Inferior parietal cortex (tissue), 1 donor: Measurements from ENCODE around the gene LRRTM4.

ENCODE experiments used
- DNase-seq: peaks from one replicate; pipeline ENCODE4 v3.0.0-alpha.2; 2016; ENCODE audit errors: extremely low spot score

Gene LRRTM4

DNA sequence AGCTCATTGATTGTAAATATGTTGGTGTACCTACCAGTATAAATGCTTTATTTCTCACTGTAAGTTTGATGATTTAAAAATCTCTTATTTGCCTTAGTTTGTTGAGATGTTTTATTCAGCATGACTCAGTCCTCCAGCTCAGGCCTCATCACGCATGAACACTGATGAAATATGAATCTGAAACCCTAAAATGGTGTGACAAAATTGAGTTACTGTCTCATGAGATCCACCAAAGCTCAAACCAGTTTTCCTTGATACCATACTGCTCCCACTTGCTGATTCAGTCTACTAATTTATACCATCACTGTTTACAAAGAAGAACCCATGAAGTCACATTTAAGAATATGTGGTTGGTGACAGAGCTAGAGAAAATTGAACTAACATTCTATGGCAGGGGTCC, 524.9 kb downstream of the LRRTM4 start:
- no peak for DNase-seq

GRCh38 chr2:76985387-76986136, 536.6 kb downstream of the LRRTM4 start:
- DNase-seq, result no peak

- no peak for DNase-seq
Measured at GRCh38 chr2:76984359-76984758, 537.8 kb downstream of the LRRTM4 start.

GRCh38 chr2:76980067-76980787, 541.9 kb downstream of the LRRTM4 start:
- DNase-seq, result no peak

DNA sequence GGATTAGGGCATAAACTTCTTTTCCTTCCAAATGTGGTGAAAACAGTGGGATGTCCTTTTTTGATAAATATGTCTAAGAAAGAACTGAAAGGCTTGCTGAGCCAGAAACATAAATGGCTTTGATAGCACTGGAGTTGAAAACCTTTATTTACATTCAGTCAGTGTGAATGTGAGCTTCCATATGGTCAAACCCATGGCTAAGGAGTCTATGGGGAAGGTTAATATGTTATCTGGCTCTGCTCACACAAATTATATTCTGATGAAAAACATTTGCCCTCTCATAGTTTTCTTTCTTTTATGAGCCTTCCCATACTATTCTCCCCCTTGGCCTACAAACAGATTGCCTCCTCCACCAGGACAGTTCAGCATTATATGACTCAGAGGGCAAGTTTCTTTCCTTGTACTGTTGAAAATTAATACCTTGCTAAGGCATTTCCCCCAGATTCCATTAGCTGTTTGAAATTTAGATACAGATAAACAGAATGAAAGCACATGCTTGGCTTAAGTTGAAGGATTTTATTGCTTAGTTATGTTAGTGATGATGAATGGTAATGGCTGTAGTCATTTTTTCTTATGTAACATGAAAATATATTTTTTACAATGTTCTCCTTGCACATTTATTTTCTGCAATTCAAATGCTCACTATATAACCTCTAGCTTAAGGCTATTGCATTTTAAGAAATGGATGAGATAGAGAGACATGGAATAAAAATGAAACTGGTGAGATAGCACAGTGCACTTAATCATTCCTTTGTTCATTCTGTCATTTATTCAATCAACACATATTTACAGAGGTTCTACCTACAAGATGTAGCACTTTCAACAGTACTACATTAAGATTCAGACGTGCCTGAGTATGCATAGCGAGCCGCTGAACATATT, 544.1 kb downstream of the LRRTM4 start:
- DNase-seq, result no peak

DNA sequence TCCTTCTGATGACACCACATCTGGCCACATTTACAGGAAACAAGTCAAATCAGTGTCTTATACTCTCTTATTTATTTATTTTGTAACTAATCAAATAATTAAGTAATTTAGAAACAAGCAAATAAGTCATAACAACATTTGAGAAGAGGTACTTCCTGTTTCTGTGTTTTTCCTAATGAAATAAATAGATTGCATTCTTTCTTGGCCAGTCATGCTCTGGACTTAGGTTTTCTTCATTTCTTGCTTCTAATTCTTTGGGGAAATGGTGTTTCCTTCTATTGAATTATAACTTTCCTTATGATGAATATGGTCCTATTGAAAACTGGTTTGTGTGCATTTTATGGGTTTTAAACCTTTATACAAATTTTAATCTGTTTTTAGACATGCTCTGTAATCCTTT, 546.4 kb downstream of the LRRTM4 start:
- DNase-seq, result no peak

- DNase-seq, result no peak
Measured at GRCh38 chr2:76973610-76974009, 548.6 kb downstream of the LRRTM4 start.

DNA sequence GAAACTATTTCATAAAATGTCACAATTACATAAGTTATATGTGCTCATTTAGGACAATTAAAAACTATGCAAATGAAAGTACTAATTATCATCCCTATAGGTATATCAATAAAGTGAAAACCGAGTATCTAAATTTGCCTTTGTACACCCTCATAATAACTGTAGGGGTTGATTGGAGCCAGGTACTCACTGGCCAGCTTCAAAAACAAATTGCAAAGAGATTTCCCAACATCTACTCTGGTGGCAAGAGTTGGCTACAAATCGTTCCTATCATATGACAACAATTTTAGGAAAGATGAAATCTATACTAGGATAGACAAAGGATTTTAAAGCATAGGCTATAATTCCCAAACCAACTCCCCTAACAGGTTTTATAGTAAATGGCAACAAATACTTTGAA, 556.4 kb downstream of the LRRTM4 start:
- no peak for DNase-seq

- no peak for DNase-seq
Measured at GRCh38 chr2:76958749-76959148, 563.4 kb downstream of the LRRTM4 start.

- peak; percentile 70 for DNase-seq
Measured at GRCh38 chr2:76953733-76954347, 568.3 kb downstream of the LRRTM4 start.

- no peak for DNase-seq
Measured at GRCh38 chr2:76946631-76947145, 575.5 kb downstream of the LRRTM4 start.

DNA sequence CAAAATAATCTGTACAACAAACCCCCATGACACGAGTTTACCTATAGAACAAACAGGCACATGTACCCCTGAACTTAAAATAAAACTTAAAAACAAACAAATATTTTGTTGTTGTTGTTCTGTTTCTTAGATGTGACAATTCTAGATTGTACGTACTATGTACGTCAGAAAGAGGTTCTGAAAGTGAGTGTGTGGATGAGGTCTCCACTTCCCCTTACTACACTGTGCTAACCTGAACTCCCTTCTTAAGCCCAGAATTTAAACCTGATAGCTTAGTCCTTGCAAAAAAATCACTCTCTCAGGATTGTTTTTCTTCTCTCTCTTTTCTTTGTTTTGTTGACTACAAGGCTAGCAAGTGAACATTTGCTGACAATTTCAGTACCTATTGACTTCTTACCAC, 581.6 kb downstream of the LRRTM4 start:
- DNase-seq, result no peak

GRCh38 chr2:76938153-76938552, 584.0 kb downstream of the LRRTM4 start:
- no peak for DNase-seq

GRCh38 chr2:76932550-76932949, 589.6 kb downstream of the LRRTM4 start:
- DNase-seq, result no peak

- no peak for DNase-seq
Measured at GRCh38 chr2:76930056-76930744, 592.0 kb downstream of the LRRTM4 start.

GRCh38 chr2:76928026-76928425, 594.1 kb downstream of the LRRTM4 start:
- DNase-seq, result no peak

- DNase-seq, result no peak
Measured at GRCh38 chr2:76921006-76921405, 601.2 kb downstream of the LRRTM4 start.

GRCh38 chr2:76895469-76895868, 626.7 kb downstream of the LRRTM4 start:
- DNase-seq, result no peak

- DNase-seq, result no peak
Measured at GRCh38 chr2:76870581-76870980, 651.6 kb downstream of the LRRTM4 start.

GRCh38 chr2:76870011-76870410, 652.2 kb downstream of the LRRTM4 start:
- no peak for DNase-seq

DNA sequence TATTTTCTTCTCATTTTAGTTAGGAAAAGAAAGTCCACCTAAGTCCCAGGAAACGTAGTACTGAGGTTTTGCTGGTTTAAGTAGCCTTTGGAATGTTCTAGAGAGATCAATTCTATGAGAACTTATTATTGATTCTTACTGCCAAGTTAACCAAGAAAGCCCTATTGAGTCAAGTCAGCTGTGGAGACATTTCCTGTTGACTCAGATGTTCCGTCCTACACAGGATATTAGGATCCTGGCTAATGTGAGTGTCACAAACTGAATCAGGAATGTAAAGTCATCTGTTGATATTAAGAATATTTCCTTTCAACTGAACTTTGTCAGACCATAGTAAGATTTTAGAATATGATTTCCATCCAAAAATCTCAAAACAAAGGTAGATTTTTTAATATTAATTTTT, 654.3 kb downstream of the LRRTM4 start:
- no peak for DNase-seq
